Testis (tissue), 2 donors: ENCODE measurements around the gene GPR33.

ENCODE experiments used
- CTCF ChIP-seq, 3 experiments: fragments of 450-650 bp in 2 of 3; fragments of 200-600 bp in 1 of 3; sonication (generic) in 1 of 3; IDR thresholded peaks; one replicate each; pipeline ENCODE4 v1.5.1; 2016 to 2019; ENCODE audit warnings: antibody characterized with exemption in 3 of 3, mild to moderate bottlenecking in 2 of 3, moderate library complexity in 1 of 3
- POLR2A ChIP-seq: fragments of 450-650 bp; IDR thresholded peaks from one replicate; pipeline ENCODE4 v1.6.1; 2017; ENCODE audit warnings: antibody characterized with exemption, mild to moderate bottlenecking, moderate library complexity

- TF ChIP-seq POLR2A (no peak), CTCF (IDR thresholded peaks at IDR 0.05) (no peak)
These were observed 42.1 kb downstream of the GPR33 start for GRCh38 chr14:31445703-31446102.
